Measurements from ENCODE around the gene RAPGEF1. TPM values are rescaled to one million over a fixed set of nuclear protein-coding genes. Genes with fewer than 3 reads are reported as not detected.

RAPGEF1 gene
- total and polyA plus RNA-seq, 11 donors, result 50.6 to 161 (median 115) TPM

GRCh38 chr9:131740898-131741297 is 1.0 kb upstream of the RAPGEF1 start:
- TF ChIP-seq CTCF (IDR thresholded peaks at IDR 0.05) (no peak), POLR2A (IDR thresholded peaks at IDR 0.05) (no peak)
- intact Hi-C loops (cut with DNase I), result loop anchor here (1.0 to 10.0 kb wide), 9 partner anchors 148 to 386 kb away; partner anchors contain the start of genes POMT1 (in 2 of the 10) and UCK1 (in 1 of the 10)
- Histone ChIP-seq H3K27ac (peak overlapping the region in 1 of 12 donors; percentile 1), H3K27me3 (no peaks in the 10 kb centered on the region), H3K36me3 (no peaks in the 10 kb centered on the region), H3K4me3 (no peak overlapping the region), H3K9me3 (no peaks in the 10 kb centered on the region), H3K4me1 (peaks cover 3 to 47% (median 30%) of the 10 kb centered on the region in 12 donors)
- 80 to 92% (median 81%) methylated on average over 2 to 5 of the region's 5 CpGs for WGBS, 4 donors
- DNase-seq (peak in 2 of 5 donors; percentile 54 to 55), ATAC-seq (peak; percentile 14 to 43 (median 34))

GRCh38 chr9:131739133-131739958 is 530 bp downstream of the RAPGEF1 start:
- intact Hi-C loops (cut with DNase I), result loop anchor here (1.0 to 10.0 kb wide), 9 partner anchors 42 to 148 kb away; no protein-coding TSS in a partner anchor
- DNase-seq, result peak; percentile 52 to 78 (median 61)

GRCh38 chr9:131738293-131739132 is 1.4 kb downstream of the RAPGEF1 start:
- no peaks in the 10 kb centered on the region for H3K9me3 ChIP-seq
- 44 to 50% (median 48%) methylated on average over 11 to 13 of the region's 13 CpGs for WGBS, 4 donors
- no peaks in the 10 kb centered on the region for H3K27me3 ChIP-seq
- peak in 1 of 4 donors; percentile 3 for ATAC-seq
- peaks cover 10 to 60% (median 46%) of the 10 kb centered on the region in 12 donors for H3K4me1 ChIP-seq
- DNase-seq, result peak in 1 of 5 donors; percentile 28
- peak overlapping the region; percentile 29 to 93 (median 72) for H3K4me3 ChIP-seq
- H3K27ac ChIP-seq, result peak overlapping the region; percentile 80 to 96 (median 88)
- intact Hi-C loops (cut with DNase I), result loop anchor here (1.0 to 10.0 kb wide), 9 partner anchors 41 to 147 kb away; no protein-coding TSS in a partner anchor
- peaks cover 0 to 9% (median 0%) of the 10 kb centered on the region in 9 donors for H3K36me3 ChIP-seq
- TF ChIP-seq CTCF (IDR thresholded peaks at IDR 0.05), result no peak
- no peak for TF ChIP-seq POLR2A (IDR thresholded peaks at IDR 0.05)

More at GRCh38 chr9:131739133-131739958, 530 bp downstream of the RAPGEF1 start:
- no peak for TF ChIP-seq CTCF (IDR thresholded peaks at IDR 0.05)
- ATAC-seq, result peak in 3 of 4 donors; percentile 35 to 58 (median 57)
- Histone ChIP-seq H3K9me3 (no peaks in the 10 kb centered on the region), H3K27me3 (no peaks in the 10 kb centered on the region), H3K4me3 (peak overlapping the region; percentile 29 to 93 (median 72)), H3K36me3 (peaks cover 0 to 8% (median 0%) of the 10 kb centered on the region in 9 donors), H3K4me1 (peaks cover 3 to 59% (median 42%) of the 10 kb centered on the region in 12 donors), H3K27ac (peak overlapping the region; percentile 80 to 96 (median 88))
- 0 to 1% (median 0%) methylated on average over 11 to 96 of the region's 96 CpGs for WGBS, 4 donors
